HG03520 (cell line): Measurements from ENCODE around the gene LUC7L3.
"Not testable (repeated sequence)": the region's sequence is repeated elsewhere in the genome, so short reads cannot be mapped to it uniquely, and the experiment has no call there.

Experiments used
- ATAC-seq: cut with Tn5 transposase; IDR thresholded peaks from one replicate; pipeline ENCODE4 v1.9.1; 2021; ENCODE audit warnings: mild to moderate bottlenecking, moderate library complexity; ENCODE audit not compliant: unreplicated experiment

The LUC7L3 gene, protein sequence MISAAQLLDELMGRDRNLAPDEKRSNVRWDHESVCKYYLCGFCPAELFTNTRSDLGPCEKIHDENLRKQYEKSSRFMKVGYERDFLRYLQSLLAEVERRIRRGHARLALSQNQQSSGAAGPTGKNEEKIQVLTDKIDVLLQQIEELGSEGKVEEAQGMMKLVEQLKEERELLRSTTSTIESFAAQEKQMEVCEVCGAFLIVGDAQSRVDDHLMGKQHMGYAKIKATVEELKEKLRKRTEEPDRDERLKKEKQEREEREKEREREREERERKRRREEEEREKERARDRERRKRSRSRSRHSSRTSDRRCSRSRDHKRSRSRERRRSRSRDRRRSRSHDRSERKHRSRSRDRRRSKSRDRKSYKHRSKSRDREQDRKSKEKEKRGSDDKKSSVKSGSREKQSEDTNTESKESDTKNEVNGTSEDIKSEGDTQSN

GRCh38 chr17:50719144-50719923 is at the start of gene LUC7L3:
TSS of gene LUC7L3 (plus strand) at chr17:50719603. CDS start at chr17:50719733, 130 bp downstream.
- ATAC-seq = peak; percentile 92

DNA sequence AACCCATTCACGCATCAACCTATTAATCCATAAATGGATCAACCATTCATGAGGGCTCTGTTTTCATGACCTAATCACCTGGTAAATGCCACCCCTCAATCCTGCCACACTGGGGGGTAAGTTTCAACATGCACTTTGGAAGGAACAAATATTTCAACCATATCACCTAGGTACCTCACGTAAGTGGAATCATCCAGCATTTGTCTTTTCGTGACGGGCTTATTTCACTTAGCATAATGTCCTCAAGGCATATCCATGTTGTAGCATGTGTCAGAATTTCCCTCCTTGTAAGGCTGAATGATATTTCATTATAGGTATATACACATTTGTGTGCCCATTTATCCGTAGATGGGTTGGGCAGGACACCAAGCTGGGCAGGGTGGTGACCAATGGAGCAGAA is 47.3 kb upstream of the LUC7L3 start:
- no peak for ATAC-seq

GRCh38 chr17:50672831-50673551 is 46.4 kb upstream of the LUC7L3 start:
- ATAC-seq = no peak

DNA sequence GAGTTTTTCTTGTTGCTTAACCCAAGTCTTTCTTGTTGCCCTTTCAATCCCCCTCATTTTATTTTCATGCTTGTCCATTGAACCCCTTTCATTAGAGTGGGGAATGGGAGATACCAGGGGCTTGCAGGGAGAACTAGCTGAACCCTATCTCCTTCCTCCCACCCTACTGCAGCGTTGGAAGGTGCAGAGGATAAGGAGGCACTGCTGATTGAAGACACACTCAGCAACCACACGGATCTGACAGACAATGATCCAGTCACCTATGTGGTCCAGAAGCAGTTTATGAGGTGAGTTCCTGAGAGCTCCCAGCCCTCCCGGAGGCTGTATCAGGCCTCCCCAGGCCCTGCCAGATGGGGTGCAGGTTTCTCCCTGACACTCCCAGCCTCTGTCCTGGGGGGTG is 44.2 kb upstream of the LUC7L3 start:
- no peak for ATAC-seq

DNA sequence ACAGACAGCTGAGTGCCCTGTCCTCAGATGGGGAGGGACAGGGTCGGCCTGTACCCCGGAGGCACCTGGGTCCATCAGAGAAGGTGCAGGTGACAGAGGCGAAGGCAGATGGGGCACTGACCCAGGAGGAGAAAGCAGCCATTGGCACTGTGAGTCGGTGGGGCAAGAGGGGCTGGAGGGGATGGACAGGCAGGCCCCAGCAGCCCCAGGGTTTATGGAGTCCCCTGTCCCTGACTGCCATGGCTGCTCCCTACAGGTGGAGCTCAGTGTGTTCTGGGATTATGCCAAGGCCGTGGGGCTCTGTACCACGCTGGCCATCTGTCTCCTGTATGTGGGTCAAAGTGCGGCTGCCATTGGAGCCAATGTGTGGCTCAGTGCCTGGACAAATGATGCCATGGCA is 43.8 kb upstream of the LUC7L3 start:
- no peak for ATAC-seq

GRCh38 chr17:50676065-50676975 is 43.1 kb upstream of the LUC7L3 start:
- no peak for ATAC-seq

DNA sequence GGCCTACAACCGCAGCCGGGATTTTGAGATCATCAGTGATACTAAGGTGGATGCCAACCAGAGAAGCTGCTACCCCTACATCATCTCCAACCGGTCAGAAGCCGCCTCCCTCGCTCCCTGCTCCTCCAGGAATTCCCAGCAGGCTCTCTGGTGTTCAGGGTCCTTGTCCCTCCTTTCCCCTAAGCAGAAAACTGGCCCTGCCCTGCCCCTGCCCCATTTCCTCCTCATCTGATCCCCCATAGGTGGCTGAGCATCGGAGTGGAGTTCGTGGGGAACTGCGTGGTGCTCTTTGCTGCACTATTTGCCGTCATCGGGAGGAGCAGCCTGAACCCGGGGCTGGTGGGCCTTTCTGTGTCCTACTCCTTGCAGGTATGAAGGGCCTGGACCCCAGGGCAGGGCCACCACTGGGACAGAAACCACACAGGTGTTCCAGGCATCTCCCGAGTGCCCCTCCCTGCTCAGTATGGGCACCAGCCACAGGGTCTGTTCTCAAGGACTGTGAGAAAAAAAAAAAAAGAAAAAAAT is 41.5 kb upstream of the LUC7L3 start:
- ATAC-seq = no peak

- ATAC-seq = no peak
These were observed 40.3 kb upstream of the LUC7L3 start for GRCh38 chr17:50679008-50679544.

GRCh38 chr17:50680126-50680525 is 39.3 kb upstream of the LUC7L3 start:
- no peak for ATAC-seq

GRCh38 chr17:50680543-50681262 is 38.7 kb upstream of the LUC7L3 start:
- ATAC-seq = not testable (repeated sequence)

DNA sequence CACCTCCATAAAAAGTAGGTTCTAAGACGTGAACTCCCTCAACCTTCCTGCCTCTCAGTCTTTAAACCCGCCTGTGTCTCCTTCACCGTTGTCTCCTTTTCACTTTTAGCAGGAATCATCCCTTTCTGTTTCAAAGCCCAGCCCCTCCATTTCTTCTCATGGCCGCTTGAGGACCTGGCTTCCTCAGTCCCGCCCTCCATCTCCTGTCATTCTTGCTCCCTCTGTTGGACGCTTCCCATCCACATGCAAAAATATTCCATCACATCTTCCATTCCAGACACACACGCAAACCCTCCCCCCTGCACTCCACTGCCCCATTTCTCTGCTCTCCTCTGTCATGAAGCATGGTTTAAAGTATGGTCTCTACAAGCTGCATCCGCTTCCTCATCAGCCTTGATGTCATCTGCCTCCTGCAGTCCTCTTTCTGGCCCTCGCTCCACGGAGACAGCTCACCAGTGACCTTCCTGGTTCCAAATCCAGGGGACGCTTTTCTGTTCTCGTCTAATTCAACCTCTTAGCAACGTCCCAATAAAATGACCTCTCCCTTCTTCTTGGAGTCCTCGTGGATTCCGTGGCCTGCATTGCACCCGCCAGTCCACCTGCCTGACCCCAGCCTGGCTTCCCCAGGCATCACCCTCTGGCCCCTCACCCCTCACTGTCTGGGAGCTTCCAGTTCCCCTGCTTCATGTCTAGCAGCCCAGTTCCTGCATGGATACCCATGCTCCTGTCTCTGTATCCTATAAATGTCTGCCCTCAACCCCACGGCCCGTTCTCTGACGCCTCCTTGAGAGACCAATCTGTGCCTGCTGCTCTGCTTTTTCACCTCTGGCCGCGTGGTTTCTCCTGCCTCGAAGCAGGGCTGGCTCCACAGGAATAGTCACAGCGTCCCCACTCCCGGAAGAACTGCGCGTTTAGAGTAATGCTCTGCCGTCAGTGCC is 37.9 kb upstream of the LUC7L3 start:
- ATAC-seq = no peak

DNA sequence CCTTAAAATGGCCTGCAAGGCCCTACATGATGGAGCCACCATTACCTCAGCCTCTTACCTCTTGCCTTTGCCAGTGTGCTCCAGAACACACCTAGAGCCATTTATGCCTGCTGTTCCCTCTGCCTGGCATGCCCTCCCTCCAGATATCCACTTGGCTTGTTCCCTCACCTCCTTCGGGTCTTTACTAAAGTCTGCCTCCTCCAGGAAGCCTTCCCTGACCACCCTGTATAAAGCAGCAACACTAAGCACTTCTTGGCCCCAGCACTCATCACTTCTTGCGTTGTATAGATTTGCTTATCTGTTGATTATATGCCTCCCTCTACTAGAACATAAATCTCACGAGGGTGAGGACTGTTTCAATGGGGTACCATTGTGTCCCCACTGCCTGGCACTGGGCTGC is 37.0 kb upstream of the LUC7L3 start:
- no peak for ATAC-seq

GRCh38 chr17:50682938-50683337 is 36.5 kb upstream of the LUC7L3 start:
- ATAC-seq = no peak

GRCh38 chr17:50683434-50684287 is 35.7 kb upstream of the LUC7L3 start:
- ATAC-seq = no peak

GRCh38 chr17:50684288-50684611 is 35.2 kb upstream of the LUC7L3 start:
- ATAC-seq = no peak

- no peak for ATAC-seq
These were observed 34.6 kb upstream of the LUC7L3 start for GRCh38 chr17:50684612-50685333.

DNA sequence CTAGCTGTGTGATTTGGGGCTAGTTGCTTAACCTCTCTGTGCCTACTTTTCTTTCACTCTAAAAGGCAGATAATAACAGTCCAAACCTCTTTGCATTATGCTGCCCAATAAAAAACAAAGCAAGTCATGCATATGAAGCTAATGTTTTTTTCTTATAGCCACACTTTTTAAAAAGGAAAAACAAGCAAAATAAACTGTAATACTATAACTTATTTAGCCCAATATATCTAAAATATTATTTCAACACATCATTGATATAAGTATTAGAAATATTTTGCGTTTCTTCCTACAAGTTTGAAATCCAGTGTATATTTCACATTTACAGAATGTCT is 34.1 kb upstream of the LUC7L3 start:
- no peak for ATAC-seq
